Uterus (tissue), 4 donors: ENCODE results near the gene KIAA0232. TPM values are rescaled to one million over a fixed set of nuclear protein-coding genes. Genes with fewer than 3 reads are reported as not detected.

Source experiments
- DNase-seq, 2 donors: peaks; one replicate each; pipeline ENCODE4 v3.0.0-alpha.2; 2019 to 2020
- H3K27ac ChIP-seq, 2 donors: fragments of 200-600 bp; sonication (generic); 1 replicate in 1 of 2; 2 replicates in 1 of 2; pipeline ENCODE4 v1.5.1; 2016 to 2018
- H3K27me3 ChIP-seq, 2 donors: fragments of 200-600 bp; sonication (generic); one replicate each; pipeline ENCODE4 v1.5.1; 2018 to 2019; ENCODE audit warnings: control low read depth in 1 of 2
- H3K36me3 ChIP-seq, 2 donors: fragments of 200-600 bp; sonication (generic); one replicate each; pipeline ENCODE4 v1.5.1; 2019; ENCODE audit warnings: control low read depth in 1 of 2
- H3K4me1 ChIP-seq, 2 donors: fragments of 200-600 bp; sonication (generic); one replicate each; pipeline ENCODE4 v1.5.1; 2018 to 2019; ENCODE audit warnings: control low read depth in 1 of 2
- H3K4me3 ChIP-seq, 2 donors: fragments of 200-600 bp; sonication (generic); 1 replicate in 1 of 2; 2 replicates in 1 of 2; pipeline ENCODE4 v1.5.1; 2018 to 2019; ENCODE audit warnings: mild to moderate bottlenecking in 1 of 2
- H3K9me3 ChIP-seq, 2 donors: fragments of 200-600 bp; sonication (generic); one replicate each; pipeline ENCODE4 v1.5.1; 2019; ENCODE audit warnings: control low read depth in 1 of 2
- CTCF ChIP-seq, 4 experiments: fragments of 200-600 bp in 2 of 4; fragments of 450-650 bp in 2 of 4; sonication (generic) in 2 of 4; IDR thresholded peaks; one replicate each; pipeline ENCODE4 v1.5.1; 2016 to 2019; ENCODE audit warnings: antibody characterized with exemption in 4 of 4, mild to moderate bottlenecking in 2 of 4, moderate library complexity in 1 of 4
- POLR2A ChIP-seq, 2 donors: fragments of 450-650 bp; IDR thresholded peaks; one replicate each; pipeline ENCODE4 v1.6.1; 2016; ENCODE audit warnings: antibody characterized with exemption in 2 of 2, mild to moderate bottlenecking in 1 of 2, moderate library complexity in 1 of 2
- intact Hi-C: fragments of 100-400 bp; cut with DNase I; formaldehyde crosslinking; loops from one replicate; pipeline ENCODE4 v1.15.1; 2023; ENCODE audit warnings: low total_unique reads
- total RNA-seq, 4 donors: library from RNA; depleted of rRNA in 3 of 4; stranded (reverse); fragments of >200 nt in 3 of 4; gene quantifications; one replicate each; pipeline versions ENCODE4 v1.1.0 to v1.2.4, GENCODE V29; 2014 to 2023
- donor health status: DM: yes; HTN: yes; CAD: no.

The KIAA0232 gene
- total RNA-seq, 4 donors from 2014 or later, result 13.8 to 78.8 (median 43.4) TPM

- TF ChIP-seq CTCF (IDR thresholded peaks at IDR 0.05) (no peak), POLR2A (IDR thresholded peaks at IDR 0.05) (no peak)
- Histone ChIP-seq H3K4me1 (no peaks in the 10 kb centered on the region), H3K27me3 (no peaks in the 10 kb centered on the region), H3K4me3 (no peak overlapping the region), H3K27ac (no peak overlapping the region), H3K36me3 (no peaks in the 10 kb centered on the region), H3K9me3 (no peaks in the 10 kb centered on the region)
- no peak for DNase-seq
- intact Hi-C loops, result no loop called here
These were observed 42.2 kb upstream of the KIAA0232 start for GRCh38 chr4:6740347-6740746.

- DNase-seq, result no peak
- no peaks in the 10 kb centered on the region for H3K27me3 ChIP-seq
- H3K9me3 ChIP-seq, result no peaks in the 10 kb centered on the region
- H3K4me1 ChIP-seq, result peaks cover 0 to 8% of the 10 kb centered on the region in 2 donors
- TF ChIP-seq CTCF (IDR thresholded peaks at IDR 0.05) (no peak), POLR2A (IDR thresholded peaks at IDR 0.05) (no peak)
- H3K4me3 ChIP-seq, result no peak overlapping the region
- H3K27ac ChIP-seq, result no peak overlapping the region
- no peaks in the 10 kb centered on the region for H3K36me3 ChIP-seq
- intact Hi-C loops, result no loop called here
These were observed 40.0 kb upstream of the KIAA0232 start for GRCh38 chr4:6742507-6742906.

- TF ChIP-seq POLR2A (IDR thresholded peaks at IDR 0.05) (no peak), CTCF (IDR thresholded peaks at IDR 0.05) (no peak)
- Histone ChIP-seq H3K27me3 (no peaks in the 10 kb centered on the region), H3K36me3 (no peaks in the 10 kb centered on the region), H3K4me3 (no peak overlapping the region), H3K4me1 (peaks cover 0 to 9% of the 10 kb centered on the region in 2 donors), H3K27ac (no peak overlapping the region), H3K9me3 (no peaks in the 10 kb centered on the region)
- intact Hi-C loops, result no loop called here
- DNase-seq, result no peak
These were observed 39.5 kb upstream of the KIAA0232 start for GRCh38 chr4:6742989-6743388.

- DNase-seq, result no peak
- Histone ChIP-seq H3K27me3 (no peaks in the 10 kb centered on the region), H3K4me1 (peaks cover 0 to 9% of the 10 kb centered on the region in 2 donors), H3K4me3 (no peak overlapping the region), H3K27ac (no peak overlapping the region), H3K36me3 (no peaks in the 10 kb centered on the region), H3K9me3 (no peaks in the 10 kb centered on the region)
- TF ChIP-seq POLR2A (IDR thresholded peaks at IDR 0.05) (no peak), CTCF (IDR thresholded peaks at IDR 0.05) (no peak)
- intact Hi-C loops, result no loop called here
These were observed 35.7 kb upstream of the KIAA0232 start for GRCh38 chr4:6746721-6747293.

GRCh38 chr4:6747294-6748051 is 35.1 kb upstream of the KIAA0232 start:
- TF ChIP-seq POLR2A (IDR thresholded peaks at IDR 0.05) (no peak), CTCF (IDR thresholded peaks at IDR 0.05) (no peak)
- Histone ChIP-seq H3K9me3 (no peaks in the 10 kb centered on the region), H3K36me3 (no peaks in the 10 kb centered on the region), H3K4me3 (no peak overlapping the region), H3K4me1 (peaks cover 0 to 9% of the 10 kb centered on the region in 2 donors), H3K27ac (no peak overlapping the region), H3K27me3 (no peaks in the 10 kb centered on the region)
- no peak for DNase-seq
- intact Hi-C loops, result no loop called here
